Neuronal stem cell (in vitro differentiated cells): ENCODE results near the gene HHIP.

Experiments
- DNase-seq: peaks from one replicate; pipeline ENCODE4 v3.0.0-alpha.2; 2013; ENCODE audit warnings: low spot score
- H2AFZ ChIP-seq: one replicate; pipeline ENCODE4 v1.6.1; 2013; ENCODE audit warnings: mild to moderate bottlenecking, low read length, inconsistent platforms
- H2AK5ac ChIP-seq: 2 replicates; pipeline ENCODE4 v1.6.1; 2013; ENCODE audit warnings: low read depth, mild to moderate bottlenecking, inconsistent platforms, low read length, moderate library complexity, mixed read lengths
- H2BK120ac ChIP-seq: 2 replicates; pipeline ENCODE4 v1.6.1; 2013; ENCODE audit warnings: low read depth, mild to moderate bottlenecking, inconsistent platforms, low read length, moderate library complexity, mixed read lengths
- H2BK12ac ChIP-seq: one replicate; pipeline ENCODE4 v1.6.1; 2013; ENCODE audit warnings: low read length, inconsistent platforms
- H2BK15ac ChIP-seq: 2 replicates; pipeline ENCODE4 v1.6.1; 2013; ENCODE audit warnings: mild to moderate bottlenecking, low read length, inconsistent platforms, mixed read lengths
- H2BK5ac ChIP-seq: one replicate; pipeline ENCODE4 v1.6.1; 2013; ENCODE audit warnings: inconsistent platforms, mild to moderate bottlenecking, low read length, moderate library complexity
- H3K14ac ChIP-seq: one replicate; pipeline ENCODE4 v1.6.1; 2013; ENCODE audit warnings: low read length, inconsistent platforms
- H3K18ac ChIP-seq: 2 replicates; pipeline ENCODE4 v1.6.1; 2013; ENCODE audit warnings: low read length, inconsistent platforms
- H3K23ac ChIP-seq: 2 replicates; pipeline ENCODE4 v1.6.1; 2013; ENCODE audit warnings: low read depth, mild to moderate bottlenecking, mixed read lengths, low read length, inconsistent platforms; ENCODE audit not compliant: poor library complexity
- H3K27ac ChIP-seq: replicated peaks from 3 replicates; pipeline ENCODE4 v1.5.1; 2013; ENCODE audit warnings: low read length, inconsistent platforms
- H3K27me3 ChIP-seq, 3 experiments: 2 replicates each; pipeline ENCODE4 v1.6.1; 2013; ENCODE audit warnings: low read length in 3 of 3, mild to moderate bottlenecking in 2 of 3, inconsistent platforms in 1 of 3, low read depth in 1 of 3, mixed read lengths in 1 of 3, moderate library complexity in 1 of 3; ENCODE audit not compliant: control insufficient read depth in 3 of 3, insufficient read depth in 3 of 3
- H3K36me3 ChIP-seq, 2 donors: replicated peaks in 1 of 2; 2 replicates each; pipeline ENCODE4 v1.6.1; 2013; ENCODE audit warnings: low read length in 2 of 2; ENCODE audit not compliant: control insufficient read depth in 2 of 2, insufficient read depth in 2 of 2
- H3K4ac ChIP-seq: 2 replicates; pipeline ENCODE4 v1.6.1; 2013; ENCODE audit warnings: inconsistent platforms, mild to moderate bottlenecking, low read length, moderate library complexity
- H3K4me1 ChIP-seq, 2 donors: 1 replicate in 1 of 2; 2 replicates in 1 of 2; pipeline ENCODE4 v1.6.1; 2013; ENCODE audit warnings: low read length in 2 of 2, low read depth in 1 of 2; ENCODE audit not compliant: control insufficient read depth in 2 of 2, insufficient read depth in 1 of 2
- H3K4me2 ChIP-seq: one replicate; pipeline ENCODE4 v1.6.1; 2013; ENCODE audit warnings: mild to moderate bottlenecking, low read length, inconsistent platforms; ENCODE audit not compliant: insufficient read depth, poor library complexity, severe bottlenecking
- H3K4me3 ChIP-seq, 2 donors: 2 replicates each; pipeline ENCODE4 v1.5.1; 2013; ENCODE audit warnings: low read length in 2 of 2, mild to moderate bottlenecking in 2 of 2, inconsistent platforms in 1 of 2, moderate library complexity in 1 of 2
- H3K79me1 ChIP-seq: one replicate; pipeline ENCODE4 v1.6.1; 2013; ENCODE audit warnings: low read depth, mild to moderate bottlenecking, inconsistent platforms, low read length, moderate library complexity
- H3K9ac ChIP-seq: one replicate; pipeline ENCODE4 v1.6.1; 2013; ENCODE audit warnings: mild to moderate bottlenecking, low read depth, low read length, inconsistent platforms; ENCODE audit not compliant: poor library complexity
- H3K9me3 ChIP-seq, 2 donors: replicated peaks in 1 of 2; 2 replicates each; pipeline versions ENCODE3 to v1.6.1; 2013; ENCODE audit warnings: low read length in 2 of 2, mild to moderate bottlenecking in 2 of 2, inconsistent platforms in 1 of 2, low read depth in 1 of 2, mixed read lengths in 1 of 2, moderate library complexity in 1 of 2; ENCODE audit not compliant: control insufficient read depth in 2 of 2, insufficient read depth in 1 of 2
- H4K8ac ChIP-seq: one replicate; pipeline ENCODE4 v1.6.1; 2013; ENCODE audit warnings: low read depth, mild to moderate bottlenecking, inconsistent platforms, low read length, moderate library complexity
- H4K91ac ChIP-seq: one replicate; pipeline ENCODE4 v1.6.1; 2013; ENCODE audit warnings: low read length, low read depth, mild to moderate bottlenecking, inconsistent platforms; ENCODE audit not compliant: poor library complexity
- WGBS, 2 donors: extraction: QIAGEN DNeasy Blood & Tissue Kit; methylation state at CpG; one replicate each; pipeline ENCODE4 v1.1.7; 2013; ENCODE audit warnings: missing lambda C conversion rate in 2 of 2, mixed read lengths in 1 of 2; ENCODE audit not compliant: insufficient read length in 2 of 2, insufficient replicate concordance in 1 of 2; ENCODE audit errors: extremely low coverage in 2 of 2; 5-methylcytosine and 5-hydroxymethylcytosine counted together

The HHIP gene

DNA sequence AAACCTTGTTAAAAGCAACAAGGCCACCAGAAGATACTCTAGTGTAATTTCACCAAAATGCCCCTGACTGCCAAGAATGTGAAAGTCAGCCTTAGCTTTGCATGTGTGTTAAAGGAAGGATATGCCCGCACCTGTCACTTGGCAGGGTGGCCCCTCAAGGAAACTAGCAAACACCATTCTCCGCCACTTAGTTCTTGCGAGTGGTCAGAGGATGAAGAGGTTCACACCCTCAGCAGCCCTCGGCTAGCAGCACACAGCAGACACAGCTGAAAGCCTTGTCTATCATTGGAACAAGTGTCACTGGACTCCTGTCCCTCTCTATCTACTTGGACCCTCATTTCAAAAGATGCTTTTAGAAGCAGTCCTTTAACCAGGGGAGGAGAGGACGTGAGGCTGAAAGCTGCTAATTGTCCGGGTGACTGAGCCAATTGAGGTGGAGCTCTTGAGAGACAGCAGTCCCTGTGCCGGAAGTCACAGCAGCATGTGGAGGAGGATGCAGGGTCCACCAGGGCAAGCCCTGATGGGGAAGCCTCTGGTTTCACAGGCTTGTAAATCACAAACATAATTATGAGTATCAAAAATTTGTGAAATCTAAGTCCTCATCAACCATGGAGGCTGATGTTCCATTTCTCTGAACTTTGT is 18.0 kb downstream of the HHIP start:
- Histone ChIP-seq H2BK12ac (no peak overlapping the region), H2AFZ (no peak overlapping the region), H3K79me1 (no peaks in the 10 kb centered on the region), H3K36me3 (no peaks in the 10 kb centered on the region), H3K9me3 (no peaks in the 10 kb centered on the region), H4K91ac (no peak overlapping the region), H3K4me1 (peaks cover 0 to 3% of the 10 kb centered on the region in 2 donors), H2BK5ac (no peak overlapping the region), H4K8ac (no peak overlapping the region), H3K23ac (no peak overlapping the region), H3K4me3 (no peak overlapping the region), H2BK120ac (no peak overlapping the region), H2AK5ac (no peak overlapping the region), H3K27me3 (no peaks in the 10 kb centered on the region), H3K4ac (no peak overlapping the region), H3K14ac (no peak overlapping the region), H3K9ac (no peak overlapping the region), H2BK15ac (no peak overlapping the region), H3K27ac (no peak overlapping the region), H3K4me2 (no peak overlapping the region), H3K18ac (no peak overlapping the region)
- DNase-seq, result no peak
- WGBS, 2 donors, result no CpG with 5 or more reads among the region's 7 CpGs

DNA sequence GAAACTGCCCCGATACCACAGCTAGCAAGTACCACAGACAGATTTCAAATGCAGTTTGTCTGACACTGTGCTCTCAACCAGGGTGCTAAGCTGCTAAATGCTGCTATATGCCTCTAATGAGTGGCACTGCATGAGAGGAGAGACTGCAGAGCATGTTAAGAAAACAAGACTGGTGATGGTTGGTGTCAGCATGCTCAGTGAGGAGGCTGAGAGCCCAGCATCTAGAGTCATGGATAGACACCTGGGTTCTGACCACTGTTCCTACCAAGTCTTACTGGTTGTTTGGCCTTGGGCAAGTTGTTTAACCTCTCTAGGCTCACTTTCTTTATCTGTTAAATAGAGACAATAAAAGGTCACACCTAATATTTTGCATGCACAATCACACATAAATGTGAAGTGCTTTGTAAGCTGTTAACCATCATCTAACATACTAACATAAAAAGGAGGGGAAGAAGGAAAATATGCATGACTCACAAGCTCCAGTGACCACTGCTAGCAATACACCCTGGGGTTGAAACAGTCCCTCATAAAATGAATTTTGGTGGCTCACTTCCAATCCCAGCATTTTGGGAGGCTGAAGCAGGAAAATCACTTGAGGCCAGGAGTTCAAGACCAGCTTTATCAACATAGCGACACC is 20.7 kb downstream of the HHIP start:
- no peak overlapping the region for H3K4me2 ChIP-seq
- no peak overlapping the region for H2BK15ac ChIP-seq
- no peaks in the 10 kb centered on the region for H3K27me3 ChIP-seq
- no peak overlapping the region for H3K27ac ChIP-seq
- H2BK5ac ChIP-seq, result no peak overlapping the region
- no peak overlapping the region for H3K23ac ChIP-seq
- no peak overlapping the region for H3K14ac ChIP-seq
- H3K9ac ChIP-seq, result no peak overlapping the region
- H3K9me3 ChIP-seq, result no peaks in the 10 kb centered on the region
- DNase-seq, result no peak
- H3K79me1 ChIP-seq, result no peaks in the 10 kb centered on the region
- peaks cover 0 to 3% of the 10 kb centered on the region in 2 donors for H3K4me1 ChIP-seq
- no peak overlapping the region for H2AK5ac ChIP-seq
- H4K91ac ChIP-seq, result no peak overlapping the region
- no CpG with 5 or more reads among the region's 2 CpGs for WGBS, 2 donors
- H2BK12ac ChIP-seq, result no peak overlapping the region
- H2BK120ac ChIP-seq, result no peak overlapping the region
- no peak overlapping the region for H3K4ac ChIP-seq
- H3K4me3 ChIP-seq, result no peak overlapping the region
- no peaks in the 10 kb centered on the region for H3K36me3 ChIP-seq
- no peak overlapping the region for H3K18ac ChIP-seq
- no peak overlapping the region for H2AFZ ChIP-seq
- no peak overlapping the region for H4K8ac ChIP-seq

DNA sequence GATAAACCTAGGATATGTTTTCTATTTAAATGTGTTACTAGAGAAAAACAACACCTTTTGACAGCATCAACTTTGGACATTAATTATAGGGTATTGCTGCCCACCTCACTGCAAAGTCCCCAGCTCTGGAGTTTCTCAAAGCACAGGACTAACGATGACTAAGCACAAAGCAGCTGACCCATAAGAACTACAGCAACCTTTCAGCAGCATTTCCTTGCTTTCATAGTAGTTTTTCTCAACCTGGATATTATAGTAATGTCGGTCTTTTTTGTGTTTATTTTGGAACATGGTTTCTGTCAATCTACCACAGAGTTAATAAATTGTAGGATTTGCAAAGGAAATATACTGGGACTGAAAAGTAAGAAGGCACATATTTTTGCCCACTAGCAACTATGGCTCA is 21.5 kb downstream of the HHIP start:
- Histone ChIP-seq H4K91ac (no peak overlapping the region), H2BK15ac (no peak overlapping the region), H4K8ac (no peak overlapping the region), H3K9me3 (no peaks in the 10 kb centered on the region), H3K4ac (no peak overlapping the region), H2AK5ac (no peak overlapping the region), H3K27me3 (no peaks in the 10 kb centered on the region), H2BK5ac (no peak overlapping the region), H2BK120ac (no peak overlapping the region), H3K4me2 (no peak overlapping the region), H2AFZ (no peak overlapping the region), H3K27ac (no peak overlapping the region), H3K4me3 (no peak overlapping the region), H3K36me3 (no peaks in the 10 kb centered on the region), H3K4me1 (peaks cover 0 to 3% of the 10 kb centered on the region in 2 donors), H3K9ac (no peak overlapping the region), H3K14ac (no peak overlapping the region), H3K23ac (no peak overlapping the region), H2BK12ac (no peak overlapping the region), H3K18ac (no peak overlapping the region), H3K79me1 (no peaks in the 10 kb centered on the region)
- no CpG with 5 or more reads among the region's 2 CpGs for WGBS, 2 donors
- DNase-seq, result no peak

DNA sequence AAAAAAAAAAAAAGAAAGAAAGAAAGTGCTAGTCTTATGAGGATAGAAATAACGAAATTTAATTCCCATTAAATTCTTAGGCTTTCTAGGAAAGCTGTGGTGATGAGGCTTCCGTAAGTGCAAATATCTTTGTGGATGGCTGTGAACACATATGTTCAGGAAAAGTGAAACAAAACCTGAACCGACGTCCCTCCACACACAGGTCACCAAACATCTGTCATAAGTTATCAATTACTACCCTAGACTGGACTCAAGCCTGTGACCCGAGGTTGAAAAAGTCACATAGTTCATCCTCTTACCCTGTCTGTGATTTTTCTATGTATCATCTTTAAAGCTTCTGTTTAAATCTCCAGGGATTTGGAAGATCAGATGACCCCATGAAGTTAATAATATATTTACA is 24.8 kb downstream of the HHIP start:
- Histone ChIP-seq H2BK120ac (no peak overlapping the region), H3K36me3 (no peaks in the 10 kb centered on the region), H2BK12ac (no peak overlapping the region), H3K27ac (no peak overlapping the region), H4K8ac (no peak overlapping the region), H2AFZ (no peak overlapping the region), H3K9ac (no peak overlapping the region), H2AK5ac (no peak overlapping the region), H3K14ac (no peak overlapping the region), H3K4me3 (no peak overlapping the region), H3K27me3 (no peaks in the 10 kb centered on the region), H3K18ac (no peak overlapping the region), H3K23ac (no peak overlapping the region), H3K4me2 (no peak overlapping the region), H2BK5ac (no peak overlapping the region), H3K4me1 (no peaks in the 10 kb centered on the region), H3K9me3 (no peaks in the 10 kb centered on the region), H4K91ac (no peak overlapping the region), H3K4ac (no peak overlapping the region), H2BK15ac (no peak overlapping the region), H3K79me1 (no peaks in the 10 kb centered on the region)
- WGBS, 2 donors, result no CpG with 5 or more reads among the region's 5 CpGs
- no peak for DNase-seq
